DMS53 (cell line): ENCODE measurements around the gene C9orf40.

ENCODE experiments used
- DNase-seq: peaks from one replicate; lab custom pipeline; 2025; lab: John Stamatoyannopoulos, UW

The C9orf40 gene, protein sequence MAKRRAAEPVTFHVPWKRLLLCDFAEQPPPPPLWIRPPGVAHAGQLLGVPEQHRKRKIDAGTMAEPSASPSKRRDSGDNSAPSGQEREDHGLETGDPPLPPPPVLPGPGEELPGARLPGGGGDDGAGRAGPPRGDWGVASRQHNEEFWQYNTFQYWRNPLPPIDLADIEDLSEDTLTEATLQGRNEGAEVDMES

DNA sequence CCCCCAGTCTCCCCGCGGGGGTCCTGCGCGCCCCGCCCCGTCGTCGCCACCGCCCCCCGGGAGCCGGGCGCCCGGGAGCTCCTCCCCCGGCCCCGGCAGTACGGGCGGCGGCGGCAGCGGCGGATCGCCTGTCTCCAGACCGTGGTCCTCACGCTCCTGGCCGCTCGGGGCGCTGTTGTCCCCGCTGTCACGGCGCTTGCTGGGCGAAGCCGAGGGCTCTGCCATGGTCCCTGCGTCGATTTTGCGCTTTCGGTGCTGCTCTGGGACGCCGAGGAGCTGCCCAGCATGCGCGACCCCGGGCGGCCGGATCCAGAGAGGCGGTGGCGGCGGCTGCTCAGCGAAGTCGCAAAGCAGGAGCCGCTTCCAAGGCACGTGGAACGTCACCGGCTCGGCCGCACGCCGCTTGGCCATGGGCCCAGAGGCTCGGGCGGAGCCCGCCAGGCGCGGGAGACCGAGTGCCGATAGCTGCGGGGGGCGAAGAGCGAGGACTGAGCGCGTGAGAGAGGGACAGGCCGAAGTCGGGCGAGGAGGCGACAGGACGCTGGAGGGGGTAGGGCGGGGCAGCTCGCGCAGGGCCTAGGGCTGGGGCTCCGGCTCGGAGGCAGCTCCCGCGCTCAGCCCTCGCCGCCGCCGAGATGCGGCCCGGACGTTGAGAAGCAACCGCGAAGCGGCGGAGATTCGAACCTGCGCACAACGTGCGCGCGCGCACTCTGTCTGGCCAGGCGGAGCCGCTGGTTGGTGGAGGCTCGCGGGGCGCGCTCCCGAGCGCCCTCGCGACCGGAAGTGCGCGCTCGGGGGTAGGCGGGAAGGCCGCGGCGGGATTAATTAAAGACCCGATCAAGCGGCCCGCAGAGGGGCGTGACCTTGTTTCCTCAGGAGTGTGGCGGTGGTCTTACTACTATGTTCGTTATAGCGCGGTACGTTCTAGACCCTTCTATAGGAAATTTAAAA lies at the start of gene C9orf40:
Gene C9orf40, minus strand, starts transcription at position 712 of the 951 bp plus-strand sequence. Its CDS starts 301 bp downstream, at position 411.
- peak; percentile 92 for DNase-seq

DNA sequence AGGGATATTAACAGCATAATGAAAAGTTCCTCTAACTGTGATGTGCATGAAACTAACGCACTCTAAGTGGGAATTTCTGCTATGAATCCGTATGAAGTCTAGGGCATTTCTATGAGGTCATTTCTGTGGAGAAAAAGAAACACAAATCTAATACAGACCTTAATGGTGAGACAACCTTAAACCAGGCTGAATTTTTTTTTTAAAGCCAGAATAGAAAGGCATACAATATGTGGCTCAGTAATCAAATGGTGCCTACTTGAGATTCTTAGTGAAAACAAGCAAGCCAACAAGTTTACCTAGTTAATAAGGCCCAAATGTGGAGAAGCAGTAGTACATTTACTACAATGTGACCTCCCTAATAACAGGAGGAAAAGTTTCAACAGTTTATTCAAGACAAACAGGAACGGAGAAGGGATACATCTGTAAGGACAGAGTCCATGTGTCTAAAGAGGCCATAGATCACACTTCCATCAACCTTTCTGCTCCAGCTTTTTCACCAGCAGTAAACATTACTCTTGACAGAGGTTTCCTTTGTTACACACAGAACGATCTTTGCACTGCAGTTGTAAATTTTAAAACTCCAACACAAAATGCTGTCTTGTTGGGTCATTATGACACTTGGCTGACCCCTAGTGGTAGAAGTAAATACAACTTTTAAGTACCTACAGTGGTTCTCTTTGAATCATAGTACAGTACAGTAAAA lies 49.2 kb upstream of the C9orf40 start:
- peak; percentile 82 for DNase-seq

DNA sequence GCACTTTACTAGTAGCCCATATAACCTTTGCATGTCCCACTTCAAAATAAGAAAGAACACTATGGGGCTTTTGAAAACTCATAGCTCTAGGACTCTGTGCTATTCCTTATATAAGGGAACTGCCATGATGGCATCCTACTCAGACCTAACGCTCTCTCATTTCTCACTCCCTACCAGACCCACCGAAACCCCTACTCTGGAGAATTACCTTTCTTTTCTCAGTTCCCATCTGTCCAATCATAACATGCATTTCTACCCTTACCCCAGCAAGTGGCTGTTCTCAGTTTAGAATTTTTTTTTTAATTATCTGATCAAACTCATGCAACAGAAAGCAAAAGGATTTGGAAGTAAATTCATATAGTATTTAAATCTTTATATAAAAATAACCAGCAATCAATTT lies 48.1 kb upstream of the C9orf40 start:
- no peak for DNase-seq

DNA sequence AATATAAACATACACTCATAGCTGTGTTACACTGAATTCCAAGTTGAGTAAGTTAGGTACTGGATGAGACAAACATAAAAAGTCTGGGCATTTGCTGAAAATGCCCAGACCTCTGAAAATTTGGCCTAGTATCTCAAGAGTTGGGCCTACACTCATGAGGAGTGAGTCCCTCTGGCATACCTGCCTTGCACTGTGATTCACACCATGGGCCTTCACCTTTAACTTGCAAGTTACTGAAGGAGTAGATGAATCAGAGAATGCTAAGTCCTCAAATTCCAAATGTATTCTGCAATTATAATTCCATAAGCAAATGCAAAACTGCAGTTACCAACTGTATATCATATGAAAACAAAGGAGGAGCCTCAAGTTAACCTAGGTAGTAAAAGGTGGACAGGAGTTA lies 32.3 kb upstream of the C9orf40 start:
- no peak for DNase-seq

DNA sequence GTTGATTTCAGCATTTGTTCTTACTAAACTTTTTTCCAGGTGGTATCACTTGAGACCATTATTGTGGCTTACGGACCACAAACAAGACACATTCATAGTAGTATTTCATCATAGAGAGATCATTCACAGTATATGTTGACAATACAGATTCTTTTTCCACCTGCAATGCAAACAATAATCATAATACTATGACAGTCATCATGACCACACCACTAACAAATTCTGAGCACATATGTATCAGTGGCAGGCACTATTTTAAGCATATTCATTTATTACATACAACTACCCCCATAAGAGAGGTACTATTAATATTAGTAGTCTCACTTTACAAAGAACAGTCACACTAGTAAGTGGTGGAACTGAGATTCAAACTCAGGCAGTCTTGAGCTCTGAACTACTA lies 31.0 kb upstream of the C9orf40 start:
- no peak for DNase-seq

DNA sequence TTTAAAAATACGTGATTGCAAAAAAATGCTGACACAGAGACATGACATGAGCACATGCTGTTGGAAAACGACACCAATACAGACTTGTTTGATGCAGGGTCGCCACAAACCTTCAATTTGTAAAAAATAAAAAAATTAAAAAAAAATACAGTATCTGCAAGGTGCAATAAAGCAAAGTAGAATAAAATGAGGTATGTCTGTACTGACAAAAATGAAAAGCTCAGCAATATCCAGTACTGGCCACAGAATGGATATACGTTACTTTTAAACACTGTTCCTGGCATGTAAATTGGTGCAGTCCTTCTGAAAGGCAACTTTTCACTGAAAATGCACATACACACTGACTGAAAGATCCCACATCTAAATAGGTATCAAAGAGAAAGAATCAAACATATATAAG lies 27.1 kb upstream of the C9orf40 start:
- no peak for DNase-seq

DNA sequence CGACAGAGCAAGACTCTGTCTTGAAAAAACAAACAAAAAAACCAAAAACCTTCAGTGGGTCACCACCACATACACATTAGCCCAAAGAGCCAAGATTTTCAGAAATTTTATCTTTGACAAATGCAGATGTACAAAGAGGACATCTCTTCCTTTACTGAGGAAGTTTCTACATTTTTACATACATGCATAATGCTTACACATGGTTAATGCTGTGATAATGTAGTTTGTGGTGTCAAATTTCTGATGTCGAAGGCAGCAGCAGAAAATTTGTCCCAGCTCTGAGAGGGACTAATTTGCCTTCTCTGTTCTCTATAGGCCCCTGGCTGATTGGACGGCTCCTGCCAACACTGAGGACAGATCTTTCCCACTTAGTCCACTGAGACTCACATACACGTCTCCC lies 24.6 kb upstream of the C9orf40 start:
- DNase-seq = no peak

DNA sequence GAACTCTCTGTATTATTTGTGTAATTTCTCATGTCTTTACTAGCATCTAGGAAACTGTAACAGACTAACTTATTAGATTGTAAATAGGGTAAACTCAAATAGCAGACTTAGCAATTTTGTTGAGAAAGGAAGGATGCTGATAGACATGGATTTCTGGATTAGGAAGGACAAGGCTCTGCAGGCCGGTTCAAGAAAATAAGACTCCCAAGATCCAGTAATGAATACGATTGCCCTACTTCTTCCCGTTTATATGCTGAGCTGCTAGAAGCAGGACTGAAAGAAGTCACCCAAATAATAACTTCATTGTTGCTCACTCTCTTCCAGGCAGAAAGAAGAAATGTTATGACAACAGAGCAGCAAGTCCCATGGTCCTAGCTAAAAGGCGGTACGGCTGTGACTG lies 22.8 kb upstream of the C9orf40 start:
- no peak for DNase-seq

DNA sequence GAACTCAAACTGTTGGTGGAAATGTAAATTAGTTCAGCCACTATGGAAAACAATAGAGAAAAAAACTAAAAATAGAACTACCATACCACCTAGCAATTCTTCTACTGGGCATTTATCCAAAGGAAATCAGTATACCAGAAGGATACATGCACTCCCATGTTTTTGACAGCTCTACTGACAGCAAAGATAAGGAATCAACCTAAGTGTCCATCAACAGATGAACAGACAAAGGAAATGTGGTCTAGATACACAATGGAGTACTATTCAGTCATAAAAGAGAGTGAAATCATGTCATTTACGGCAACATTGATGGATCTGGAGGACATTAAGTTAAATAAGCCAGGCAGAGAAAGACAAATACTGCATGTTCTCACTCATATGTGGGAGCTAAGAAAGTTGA lies 21.8 kb upstream of the C9orf40 start:
- DNase-seq = no peak

DNA sequence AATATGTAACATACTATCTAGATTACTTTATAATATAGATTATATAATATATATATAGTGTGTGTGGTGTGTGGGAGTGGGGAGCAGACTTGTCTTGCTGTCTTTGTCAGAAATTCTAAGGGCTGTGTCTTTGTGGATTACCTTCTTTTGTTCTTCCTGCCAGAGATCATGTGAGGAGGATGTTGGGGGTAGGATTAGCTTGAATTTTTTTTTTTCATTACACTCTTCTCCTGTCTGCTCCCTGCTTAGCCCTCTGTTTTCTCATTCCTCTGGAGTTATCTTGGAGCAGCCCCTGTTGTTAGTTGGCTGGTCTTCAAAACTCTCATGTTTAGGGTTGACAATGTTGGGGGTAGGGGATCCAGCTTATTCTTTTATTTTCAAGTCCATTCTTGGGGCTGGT lies 21.0 kb upstream of the C9orf40 start:
- DNase-seq = no peak

DNA sequence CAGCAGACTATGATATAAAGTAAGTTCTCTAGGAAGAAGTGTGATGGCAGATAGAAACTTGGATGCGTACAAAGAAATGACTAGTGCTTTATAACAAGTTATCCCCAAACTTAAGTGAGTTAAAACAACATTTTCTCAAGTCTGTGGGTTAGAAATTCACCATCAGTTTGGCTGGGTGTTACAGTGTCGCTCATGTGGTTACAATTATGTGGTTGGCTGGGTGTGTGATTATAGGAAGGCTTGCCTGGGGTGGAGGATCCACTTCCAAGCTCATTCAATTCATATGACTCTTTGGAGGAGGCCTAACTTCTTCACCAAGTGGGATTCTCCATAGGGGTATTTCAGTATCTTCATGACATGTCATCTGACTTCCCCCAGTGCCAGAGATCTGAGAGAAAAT lies 10.3 kb upstream of the C9orf40 start:
- DNase-seq = no peak

DNA sequence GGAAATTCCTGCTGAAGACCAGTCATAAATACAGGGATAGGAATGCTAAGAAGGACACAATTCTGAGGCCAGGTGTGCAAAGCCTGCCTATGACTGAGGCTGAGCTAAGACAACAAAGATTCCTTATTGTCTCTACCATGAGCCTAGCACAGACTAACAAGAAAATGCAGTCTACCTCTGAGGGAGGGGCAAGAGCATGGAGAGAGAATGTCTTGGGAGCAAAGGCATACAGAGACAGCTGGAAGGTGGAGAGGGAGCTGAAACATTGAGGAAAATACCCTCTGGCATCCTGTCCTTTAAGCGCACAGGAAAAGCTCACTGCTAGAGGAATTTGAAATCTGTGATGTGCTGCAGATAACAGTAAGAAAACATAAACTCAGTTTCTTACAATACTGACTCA lies 8.8 kb upstream of the C9orf40 start:
- no peak for DNase-seq

DNA sequence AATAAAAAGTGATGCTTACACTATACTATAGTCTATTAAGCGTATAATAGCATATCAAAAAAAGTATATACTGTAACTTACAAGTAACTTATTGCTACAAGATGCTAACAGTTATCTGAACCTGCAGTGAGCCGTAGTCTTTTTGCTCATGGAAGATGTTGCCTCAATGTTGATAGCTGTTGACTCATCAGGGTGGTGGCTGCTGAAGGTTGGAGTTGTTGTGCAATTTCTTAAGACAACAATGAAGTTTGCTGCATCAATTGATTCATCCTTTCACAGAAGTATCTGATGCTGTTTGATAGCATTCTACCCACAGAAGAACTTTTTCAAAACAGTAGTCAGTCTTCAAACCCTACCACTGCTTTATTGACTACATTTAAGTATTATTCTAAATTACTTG lies 7.8 kb upstream of the C9orf40 start:
- no peak for DNase-seq

DNA sequence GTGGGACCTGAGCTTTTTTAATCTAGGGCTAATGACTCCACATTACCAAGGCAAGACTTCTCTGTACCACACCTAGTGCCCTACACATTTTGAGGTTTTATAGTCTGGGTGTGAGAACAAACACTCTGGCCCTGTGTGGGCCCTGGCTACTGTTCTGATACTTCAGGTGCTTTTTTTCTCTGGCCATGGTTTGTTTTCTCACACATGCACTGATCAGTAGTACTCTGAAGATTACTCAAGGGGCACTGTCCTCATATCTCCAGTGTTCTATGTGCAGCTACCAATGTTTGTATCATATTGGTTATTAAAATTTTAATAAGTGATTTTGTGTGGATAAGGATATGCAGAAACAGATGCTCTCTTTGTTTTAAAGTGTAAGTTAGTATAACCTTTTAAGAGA lies 5.9 kb upstream of the C9orf40 start:
- no peak for DNase-seq

DNA sequence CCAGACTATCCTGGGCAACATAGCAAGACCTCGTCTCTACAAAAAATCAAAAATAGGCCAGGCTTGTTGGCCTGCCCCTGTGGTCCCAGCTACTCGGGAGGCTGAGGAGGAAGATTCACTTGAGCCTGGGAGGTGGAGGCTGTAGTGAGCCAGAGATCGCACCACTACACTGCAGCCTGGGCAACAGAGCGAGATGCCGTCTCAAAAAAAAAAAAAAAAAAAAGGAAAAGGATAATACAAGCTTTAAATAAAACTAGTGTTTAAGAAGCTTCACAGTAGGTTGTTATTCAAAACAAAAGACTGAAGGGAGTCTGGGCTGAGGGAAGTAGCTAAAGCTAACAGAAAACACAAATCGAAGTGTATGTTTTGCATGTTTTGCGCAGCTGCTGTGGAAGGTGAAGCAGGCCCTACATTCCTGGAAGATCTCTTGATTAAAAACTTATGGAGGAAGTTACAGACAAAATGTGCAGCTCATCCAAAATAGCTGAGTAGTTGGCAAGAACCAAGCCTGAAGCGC lies 581 bp upstream of the C9orf40 start:
- DNase-seq = peak; percentile 66

DNA sequence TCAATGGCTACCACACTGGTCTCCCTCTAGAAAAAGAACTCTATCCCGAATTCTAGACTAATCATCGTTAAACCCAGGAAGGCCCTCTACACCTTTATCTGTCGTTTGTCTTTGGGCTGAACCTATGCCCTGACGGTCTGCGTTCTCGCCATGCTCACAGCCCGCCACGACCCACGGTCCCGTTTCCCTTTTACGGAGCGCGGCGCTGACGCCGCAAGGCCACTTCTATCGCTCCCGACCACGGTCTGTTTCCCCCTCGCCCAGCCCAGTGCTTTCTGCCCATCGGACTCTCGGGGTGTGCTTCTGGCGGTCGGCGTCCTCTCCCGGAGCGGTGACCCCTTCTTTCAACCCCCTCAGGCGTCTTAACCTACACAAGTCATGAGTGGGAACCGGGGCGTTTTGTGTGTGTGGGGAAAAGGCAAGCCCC lies 974 bp downstream of the C9orf40 start:
- peak; percentile 64 for DNase-seq

DNA sequence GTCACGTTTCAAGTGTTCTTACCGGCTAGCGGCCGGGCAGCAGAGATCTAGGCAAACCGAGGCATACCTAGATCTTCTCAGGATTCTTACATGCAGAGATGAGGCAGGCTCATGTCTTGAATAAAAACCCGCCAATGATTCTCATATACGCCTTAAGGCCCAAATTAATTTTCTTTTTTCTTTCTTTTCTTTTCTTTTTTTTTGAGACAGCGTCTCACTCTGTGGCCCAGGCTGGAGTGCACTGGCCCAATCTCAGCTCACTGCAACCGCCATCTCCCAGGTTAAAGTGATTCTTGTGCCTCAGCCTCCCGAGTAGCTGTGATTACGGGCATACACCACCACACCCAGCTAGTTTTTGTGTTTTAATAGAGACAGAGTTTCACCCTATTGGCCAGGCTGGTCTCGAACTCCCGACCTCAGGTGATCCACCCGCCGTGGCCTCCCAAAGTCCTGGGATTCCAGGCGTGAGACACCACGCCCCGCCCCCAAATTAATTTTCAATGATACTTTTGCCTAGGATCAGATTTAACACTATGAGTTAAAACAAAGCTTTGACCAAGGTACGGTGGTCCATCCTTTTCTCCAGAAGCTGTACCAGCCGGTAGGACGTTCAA lies 1.5 kb downstream of the C9orf40 start:
- no peak for DNase-seq

DNA sequence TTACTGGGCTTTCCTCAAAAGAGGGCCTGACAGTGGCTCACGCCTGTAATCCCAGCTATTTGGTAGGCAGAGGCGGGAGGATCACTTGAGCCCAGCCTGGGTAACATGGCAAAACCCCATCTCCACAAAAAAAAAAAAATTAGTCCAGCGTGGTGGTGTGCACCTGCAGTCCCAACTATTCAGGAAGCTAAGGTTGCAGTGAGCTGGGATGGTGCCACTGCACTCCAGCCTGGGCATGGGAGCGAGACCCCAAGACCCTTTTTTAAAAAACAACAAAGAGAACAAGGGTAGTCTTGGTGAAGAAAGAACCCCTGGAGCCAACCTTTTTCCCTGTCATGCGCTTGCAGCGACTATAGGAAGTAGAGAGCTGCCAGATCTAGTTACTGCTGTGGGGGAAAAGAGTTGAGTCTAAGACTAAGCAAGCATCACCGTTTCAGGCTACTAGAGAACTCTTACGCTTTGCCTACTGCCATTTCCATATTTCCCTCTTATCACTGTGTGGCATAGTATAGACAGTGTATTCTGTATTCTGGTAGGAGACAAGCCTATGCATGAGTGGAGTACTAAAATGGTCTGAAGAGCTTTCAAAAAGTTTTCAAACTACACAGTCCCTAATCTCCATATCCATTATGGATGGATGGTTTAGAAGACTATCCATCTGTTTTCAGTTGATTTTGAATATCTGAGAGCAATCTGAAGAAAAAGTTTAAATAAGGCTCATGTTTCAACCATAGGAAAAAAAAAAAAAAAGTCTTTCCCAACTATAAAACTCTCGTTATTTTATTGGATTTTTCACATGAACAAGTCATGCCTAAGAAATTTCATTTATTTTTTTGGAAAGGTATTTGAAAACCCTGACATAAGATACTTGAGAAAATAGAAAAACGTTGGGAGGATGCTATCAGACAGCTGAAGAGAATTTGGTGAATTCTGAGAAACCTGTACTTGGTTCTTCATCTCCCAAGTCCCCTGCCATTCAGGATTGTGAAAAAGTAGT lies 2.6 kb downstream of the C9orf40 start:
- no peak for DNase-seq

DNA sequence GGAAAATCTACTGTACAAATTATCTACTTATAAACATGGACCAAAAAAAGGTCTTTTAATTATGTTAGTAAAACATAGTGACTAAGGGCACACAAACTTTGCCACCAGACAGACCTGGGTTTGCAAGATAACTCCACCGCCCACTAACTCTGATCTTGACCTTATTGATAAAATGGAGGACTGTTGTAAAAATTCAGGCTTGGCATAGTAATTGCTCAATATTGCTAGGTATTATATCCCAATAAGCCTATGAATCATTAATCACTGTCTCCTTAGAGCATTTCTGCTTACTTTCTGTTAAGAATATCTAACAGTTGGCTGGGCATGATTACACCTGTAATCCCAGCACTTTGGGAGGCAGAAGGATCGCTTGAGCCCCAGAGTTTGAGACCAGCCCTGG lies 3.8 kb downstream of the C9orf40 start:
- DNase-seq = no peak

DNA sequence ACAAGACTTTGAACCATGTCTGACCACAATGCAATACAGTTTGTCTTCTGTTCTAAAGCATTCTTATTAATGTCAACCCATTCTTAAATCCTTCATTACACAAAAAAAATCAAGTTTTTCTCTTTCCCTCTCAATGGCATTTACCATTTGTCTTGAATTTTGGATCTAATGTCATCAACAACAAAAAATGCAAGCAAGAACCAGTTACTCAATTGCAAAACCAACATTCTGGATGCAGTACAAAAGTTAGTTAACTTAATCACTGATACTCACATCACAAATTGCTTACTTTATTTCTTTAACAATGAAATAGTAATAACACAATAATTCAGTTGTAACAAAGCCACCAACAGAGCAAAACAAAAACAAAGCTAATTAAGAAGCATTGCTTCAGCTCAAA lies 6.0 kb downstream of the C9orf40 start:
- no peak for DNase-seq

DNA sequence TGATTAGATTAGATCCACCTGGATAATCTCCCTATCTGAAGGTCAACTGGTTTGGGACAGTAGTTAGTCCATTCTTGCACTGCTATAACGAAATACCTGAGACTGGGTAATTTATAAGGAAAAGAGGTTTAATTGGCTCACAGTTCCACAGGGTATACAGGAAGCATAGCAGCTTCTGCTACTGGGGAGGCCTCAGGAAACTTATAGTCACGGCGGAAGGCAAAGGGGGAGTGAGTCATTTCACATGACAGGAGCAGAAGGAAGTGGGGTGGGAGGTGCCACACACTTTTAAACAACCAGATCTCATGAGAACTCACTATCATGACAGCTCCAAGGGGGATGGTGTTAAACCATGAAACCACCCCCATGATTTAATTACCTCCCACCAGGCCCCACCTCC lies 9.9 kb downstream of the C9orf40 start:
- peak; percentile 2 for DNase-seq
